Right kidney (tissue), 1 donor: Measurements from ENCODE around the gene SMARCE1.
"Not testable (repeated sequence)": the region's sequence is repeated elsewhere in the genome, so short reads cannot be mapped to it uniquely, and the experiment has no call there.

ENCODE experiments used
- DNase-seq: peaks from one replicate; pipeline ENCODE4 v3.0.0-alpha.2; 2016

Gene SMARCE1

GRCh38 chr17:40584950-40585349, 62.7 kb downstream of the SMARCE1 start:
- not testable (repeated sequence) for DNase-seq

GRCh38 chr17:40582328-40582901, 65.2 kb downstream of the SMARCE1 start:
- DNase-seq: no peak

GRCh38 chr17:40580140-40580539, 67.5 kb downstream of the SMARCE1 start:
- no peak for DNase-seq

- no peak for DNase-seq
Observed at GRCh38 chr17:40579471-40579870, 68.1 kb downstream of the SMARCE1 start.

GRCh38 chr17:40577611-40578065, 70.0 kb downstream of the SMARCE1 start:
- DNase-seq: no peak

- DNase-seq: no peak
Observed at GRCh38 chr17:40576113-40576740, 71.4 kb downstream of the SMARCE1 start.
